H1 (cell line): ENCODE data around the gene ELMO3. TPM values are rescaled to one million over a fixed set of nuclear protein-coding genes. Genes with fewer than 3 reads are reported as not detected.

Experiments
- CTCF ChIA-PET: fragments of 300-600 bp; sonication (Branson Sonifier 250); formaldehyde crosslinking; loops from one replicate; lab custom pipeline; 2021; ENCODE audit not compliant: partially characterized antibody; lab: Charles Lee
- POLR2A ChIA-PET: fragments of 300-600 bp; sonication (Branson Sonifier 250); formaldehyde crosslinking; loops from one replicate; lab custom pipeline; 2021; ENCODE audit warnings: inconsistent platforms; ENCODE audit not compliant: partially characterized antibody; lab: Charles Lee
- DNase-seq, 2 experiments: peaks; one replicate each; pipeline versions ENCODE4 v3.0.0 to v3.0.0-alpha.2; 2010 to 2022; ENCODE audit warnings: low spot score in 2 of 2, low read depth in 1 of 2, mixed read lengths in 1 of 2
- FAIRE-seq: peaks from 2 replicates; lab custom pipeline; 2011; peaks lifted over from hg19 to GRCh38; lab: Jason Lieb, UNC
- H2AFZ ChIP-seq: 2 replicates; pipeline ENCODE4 v1.8.1; 2012; ENCODE audit warnings: low read length, inconsistent platforms
- H2AK5ac ChIP-seq: 2 replicates; pipeline ENCODE4 v1.6.1; 2013; ENCODE audit warnings: low read depth, low read length
- H2BK120ac ChIP-seq: replicated peaks from 2 replicates; pipeline ENCODE3; 2013; ENCODE audit warnings: low read depth, low read length, inconsistent platforms
- H2BK12ac ChIP-seq: 2 replicates; pipeline ENCODE4 v1.6.1; 2013; ENCODE audit warnings: low read depth, low read length
- H2BK15ac ChIP-seq: 2 replicates; pipeline ENCODE4 v1.6.1; 2013; ENCODE audit warnings: low read length
- H2BK20ac ChIP-seq: 2 replicates; pipeline ENCODE4 v1.6.1; 2013; ENCODE audit warnings: low read length
- H2BK5ac ChIP-seq: 2 replicates; pipeline ENCODE4 v1.6.1; 2013; ENCODE audit warnings: low read depth, low read length
- H3K14ac ChIP-seq: 2 replicates; pipeline ENCODE4 v1.6.1; 2013; ENCODE audit warnings: inconsistent platforms; ENCODE audit not compliant: insufficient read length
- H3K18ac ChIP-seq: 2 replicates; pipeline ENCODE4 v1.6.1; 2013; ENCODE audit warnings: low read length; ENCODE audit errors: extremely low read depth
- H3K23ac ChIP-seq: 2 replicates; pipeline ENCODE4 v1.6.1; 2013; ENCODE audit warnings: inconsistent platforms; ENCODE audit not compliant: insufficient read length
- H3K23me2 ChIP-seq: 2 replicates; pipeline ENCODE4 v1.6.1; 2013; ENCODE audit warnings: low read depth, low read length
- H3K27ac ChIP-seq: 2 replicates; pipeline ENCODE4 v1.6.1; 2011; ENCODE audit warnings: low read depth, low read length, inconsistent platforms
- H3K27me3 ChIP-seq, 4 experiments: replicated peaks in 1 of 4; 1 replicate in 1 of 4; 2 replicates in 3 of 4; pipeline versions ENCODE4 v1.6.1 to v1.8.1; 2011 to 2013; ENCODE audit warnings: low read length in 3 of 4, mild to moderate bottlenecking in 3 of 4, inconsistent platforms in 2 of 4, mixed read lengths in 2 of 4, moderate library complexity in 1 of 4; ENCODE audit not compliant: control insufficient read depth in 3 of 4, insufficient read depth in 3 of 4; ENCODE audit errors: extremely low read depth in 1 of 4
- H3K36me3 ChIP-seq, 4 experiments: 2 replicates each; pipeline versions ENCODE4 v1.6.1 to v1.8.1; 2011 to 2013; ENCODE audit warnings: mild to moderate bottlenecking in 4 of 4, low read length in 3 of 4, moderate library complexity in 2 of 4, control low read depth in 1 of 4, inconsistent platforms in 1 of 4; ENCODE audit not compliant: insufficient read depth in 4 of 4, control insufficient read depth in 2 of 4
- H3K4ac ChIP-seq: replicated peaks from 2 replicates; pipeline ENCODE3; 2013; ENCODE audit warnings: low read length, low read depth, mixed read lengths, inconsistent platforms; ENCODE audit not compliant: insufficient read length
- H3K4me1 ChIP-seq, 4 experiments: replicated peaks in 1 of 4; 1 replicate in 1 of 4; 2 replicates in 3 of 4; pipeline versions ENCODE4 v1.6.1 to v1.8.1; 2011 to 2013; ENCODE audit warnings: low read length in 3 of 4, inconsistent platforms in 2 of 4, mixed read lengths in 1 of 4; ENCODE audit not compliant: insufficient read depth in 4 of 4, control insufficient read depth in 3 of 4
- H3K4me2 ChIP-seq, 2 experiments: 2 replicates each; pipeline versions ENCODE4 v1.6.1 to v1.8.1; 2011 to 2013; ENCODE audit warnings: low read depth in 2 of 2, low read length in 2 of 2, control low read depth in 1 of 2, inconsistent platforms in 1 of 2, mild to moderate bottlenecking in 1 of 2; ENCODE audit not compliant: insufficient read depth in 1 of 2
- H3K4me3 ChIP-seq, 4 experiments: fragments of 200-600, 300-600 bp in 1 of 4; sonication (generic), shearing (Covaris generic), sonication (Bioruptor Twin) in 1 of 4; 2 replicates each; pipeline versions ENCODE4 v1.5.1 to v1.8.1; 2011 to 2016; ENCODE audit warnings: low read length in 4 of 4, low read depth in 3 of 4, control low read depth in 2 of 4, inconsistent platforms in 2 of 4, mild to moderate bottlenecking in 2 of 4, mixed read lengths in 1 of 4, moderate library complexity in 1 of 4; ENCODE audit not compliant: insufficient read depth in 2 of 4; ENCODE audit errors: extremely low read depth in 1 of 4
- H3K56ac ChIP-seq: replicated peaks from 2 replicates; pipeline ENCODE3; 2013; ENCODE audit warnings: low read depth, mild to moderate bottlenecking, mixed read lengths, low read length, inconsistent platforms; ENCODE audit not compliant: insufficient read length
- H3K79me1 ChIP-seq: 2 replicates; pipeline ENCODE4 v1.6.1; 2013; ENCODE audit warnings: low read depth, low read length, control low read depth
- H3K79me2 ChIP-seq, 2 experiments: 2 replicates each; pipeline versions ENCODE4 v1.6.1 to v1.8.1; 2012 to 2013; ENCODE audit warnings: low read length in 2 of 2, mild to moderate bottlenecking in 2 of 2, inconsistent platforms in 1 of 2; ENCODE audit not compliant: insufficient read depth in 2 of 2, control insufficient read depth in 1 of 2
- H3K9ac ChIP-seq, 4 experiments: replicated peaks in 1 of 4; 1 replicate in 1 of 4; 2 replicates in 3 of 4; pipeline versions ENCODE4 v1.6.1 to v1.8.1; 2011 to 2013; ENCODE audit warnings: low read depth in 3 of 4, low read length in 3 of 4, control low read depth in 2 of 4, mild to moderate bottlenecking in 2 of 4, moderate library complexity in 2 of 4, inconsistent platforms in 1 of 4; ENCODE audit errors: extremely low read depth in 1 of 4
- H3K9me3 ChIP-seq, 2 experiments: 2 replicates each; pipeline versions ENCODE4 v1.6.1 to v1.8.1; 2012 to 2013; ENCODE audit warnings: mild to moderate bottlenecking in 2 of 2, moderate library complexity in 2 of 2, control low read depth in 1 of 2, inconsistent platforms in 1 of 2, low read depth in 1 of 2, low read length in 1 of 2, mixed read lengths in 1 of 2; ENCODE audit not compliant: insufficient read depth in 2 of 2
- H4K20me1 ChIP-seq, 2 experiments: replicated peaks in 1 of 2; 2 replicates each; pipeline versions ENCODE3 to v1.8.1; 2011 to 2013; ENCODE audit warnings: inconsistent platforms in 2 of 2, low read length in 2 of 2, mild to moderate bottlenecking in 1 of 2; ENCODE audit not compliant: insufficient read depth in 2 of 2, control insufficient read depth in 1 of 2
- H4K5ac ChIP-seq: 2 replicates; pipeline ENCODE4 v1.6.1; 2013; ENCODE audit warnings: low read length, low read depth, mixed read lengths, inconsistent platforms; ENCODE audit not compliant: insufficient read length
- H4K8ac ChIP-seq: 2 replicates; pipeline ENCODE4 v1.8.0; 2013; ENCODE audit warnings: mild to moderate bottlenecking, moderate library complexity, low read length, inconsistent platforms; ENCODE audit not compliant: insufficient read depth; ENCODE audit errors: extremely low read depth
- H4K91ac ChIP-seq: replicated peaks from 2 replicates; pipeline ENCODE3; 2013; ENCODE audit warnings: low read length, mixed read lengths, inconsistent platforms; ENCODE audit not compliant: insufficient read length
- ASH2L ChIP-seq: fragments of 200-600, 300-600 bp; sonication (generic); IDR thresholded peaks from one replicate; pipeline ENCODE4 v1.7.1; 2017; ENCODE audit warnings: low read length
- EZH2 ChIP-seq: fragments of 200-600 bp; sonication (generic); IDR thresholded peaks from 2 replicates; pipeline ENCODE4 v1.7.1; 2012; ENCODE audit warnings: low read depth, mild to moderate bottlenecking, moderate library complexity, low read length, inconsistent platforms; ENCODE audit not compliant: severe bottlenecking
- KDM4A ChIP-seq: IDR thresholded peaks from one replicate; pipeline ENCODE4 v1.7.1; 2012; ENCODE audit warnings: low read depth, mild to moderate bottlenecking, moderate library complexity, low read length, inconsistent platforms; ENCODE audit not compliant: severe bottlenecking
- RAD21 ChIP-seq, 2 experiments: IDR thresholded peaks in 1 of 2; conservative IDR thresholded peaks in 1 of 2; 2 replicates each; pipeline ENCODE4 v1.6.1; 2011; ENCODE audit warnings: low read depth in 2 of 2, low read length in 2 of 2, improper control_type of control experiment in 1 of 2, inconsistent platforms in 1 of 2, mild to moderate bottlenecking in 1 of 2, moderate library complexity in 1 of 2
- SUZ12 ChIP-seq: fragments of 200-600 bp; sonication (generic); IDR thresholded peaks from 2 replicates; pipeline ENCODE4 v1.6.1; 2012; ENCODE audit warnings: mild to moderate bottlenecking, inconsistent platforms, low read length, moderate library complexity, mixed read lengths
- TAF7 ChIP-seq: optimal IDR thresholded peaks from 2 replicates; pipeline ENCODE3; 2011; ENCODE audit warnings: low read depth, mild to moderate bottlenecking, inconsistent platforms, low read length, moderate library complexity, borderline replicate concordance
- ZNF274 ChIP-seq: IDR thresholded peaks from 2 replicates; pipeline ENCODE4 v1.7.0; 2012; ENCODE audit warnings: low read length, borderline replicate concordance; ENCODE audit errors: extremely low read depth
- WGBS, 2 experiments: shearing (Covaris generic) in 1 of 2; methylation state at CpG; one replicate each; pipeline versions ENCODE4 v1.1.6 to v1.1.7; 2013 to 2015; ENCODE audit warnings: low lambda C conversion rate in 2 of 2, mixed read lengths in 2 of 2, inconsistent platforms in 1 of 2, low coverage in 1 of 2, missing lambda C conversion rate in 1 of 2; ENCODE audit not compliant: insufficient replicate concordance in 2 of 2, insufficient coverage in 1 of 2, insufficient read length in 1 of 2; ENCODE audit errors: extremely low coverage in 1 of 2, missing lambda C conversion rate in 1 of 2; 5-methylcytosine and 5-hydroxymethylcytosine counted together
- polyA plus RNA-seq, 7 experiments: library from polyadenylated mRNA; depleted of rRNA in 3 of 7; stranded (reverse) in 5 of 7; unstranded in 2 of 7; fragments of >200 nt in 5 of 7; fragments of 200-250 nt in 2 of 7; gene quantifications; 1 replicate in 5 of 7; 2 replicates in 1 of 7; 4 replicates in 1 of 7; pipeline versions ENCODE4 v1.2.1 to v1.2.3, GENCODE V29; 2011 to 2013; ENCODE audit warnings: missing spikeins in 2 of 7, mixed read lengths in 2 of 7
- total RNA-seq: library from RNA; stranded (reverse); fragmentation: NEBNext Ultra II Directional; extraction: Animal tissue kit (Norgen Biotek cat#: 25700); gene quantifications from 2 replicates; pipeline ENCODE4 v1.2.1, GENCODE V29; 2021

ELMO3 gene
- total and polyA plus RNA-seq, 2 of the 8 experiments (the other 6 are each of a cell fraction or from before 2014, with no cell fraction given) = 9.6 to 10.9 TPM

GRCh38 chr16:67249178-67250044 is 50.5 kb downstream of the ELMO3 start:
- DNase-seq (peak in 1 of 2 experiments; percentile 62), FAIRE-seq (no peak)
- Histone ChIP-seq H2BK12ac (no peak overlapping the region), H3K79me1 (no peaks in the 10 kb centered on the region; the same call in 1 of the 2 replicates), H4K91ac (no peak overlapping the region), H3K9ac (peak overlapping the region; percentile 24 to 59 (median 43); a peak in 6 of 7 replicates), H4K5ac (no peak overlapping the region), H3K9me3 (no peaks in the 10 kb centered on the region), H3K27ac (no peak overlapping the region), H3K18ac (peak overlapping the region; percentile 65), H3K56ac (no peak overlapping the region), H3K27me3 (peaks cover 0 to 21% (median 13%) of the 10 kb centered on the region in 4 experiments; a peak in 5 of 7 replicates), H3K23ac (no peak overlapping the region), H3K4ac (peak overlapping the region; percentile 66), H4K8ac (no peak overlapping the region; the same call in 1 of the 2 replicates), H3K79me2 (peaks cover 0 to 8% of the 10 kb centered on the region in 2 experiments; a peak in 1 of 4 replicates), H2BK15ac (no peak overlapping the region), H2BK120ac (no peak overlapping the region), H2AFZ (no peak overlapping the region), H3K4me2 (peak overlapping the region; percentile 92 to 95), H3K36me3 (peaks cover 0 to 2% (median 0%) of the 10 kb centered on the region in 4 experiments; a peak in 2 of 8 replicates), H3K23me2 (peaks cover 12% of the 10 kb centered on the region; the same call in 1 of the 2 replicates), H2BK20ac (no peak overlapping the region), H3K4me3 (peak overlapping the region; percentile 55 to 71 (median 66)), H2AK5ac (no peak overlapping the region), H3K4me1 (peaks cover 9 to 30% (median 13%) of the 10 kb centered on the region in 4 experiments), H2BK5ac (0 out of 2 replicates have a peak overlapping the region, but pooled peaks have one; percentile 9), H4K20me1 (peaks cover 0 to 3% of the 10 kb centered on the region in 2 experiments), H3K14ac (no peak overlapping the region)
- CTCF ChIA-PET = interaction anchor here (0.9 to 4.4 kb wide), 9 partner anchors 11 to 232 kb away, joined by 3 to 33 read pairs (median 4); no protein-coding TSS in a partner anchor
- POLR2A ChIA-PET = interaction anchor here (1.3 to 6.8 kb wide), 7 partner anchors 11 to 221 kb away, joined by 3 to 111 read pairs (median 9); no protein-coding TSS in a partner anchor
- WGBS, 2 experiments = 23% methylated on average over 18 of the region's 22 CpGs; no CpG with 5 or more reads in 1 of the 2 experiments
- no peak for TF ChIP-seq ZNF274
- peak; percentile 46; the same call in 1 of the 2 replicates for TF ChIP-seq SUZ12
- TF ChIP-seq RAD21 (IDR thresholded peaks at IDR 0.05 in 1 of 2, conservative IDR thresholded peaks at IDR 0.05 in 1 of 2; ENCODE audit: low read depth in 2 of 2, low read length in 2 of 2) = no peak
- peak; percentile 1 for TF ChIP-seq KDM4A
- no peak for TF ChIP-seq TAF7
- peak; percentile 28 for TF ChIP-seq EZH2
- peak; percentile 35 for TF ChIP-seq ASH2L
